ENCODE data around the gene OLFML2B. TPM values are rescaled to one million over a fixed set of nuclear protein-coding genes. Genes with fewer than 3 reads are reported as not detected.

OLFML2B gene
- total and polyA plus RNA-seq, 2 of the 13 experiments (the other 11 are each of a cell fraction or from before 2014, with no cell fraction given): not detected

GRCh38 chr1:161999301-162000052 is 24.2 kb downstream of the OLFML2B start:
- no peak overlapping the region for H3K4me3 ChIP-seq (replicated peaks in 1 of 3; ENCODE audit: insufficient read depth in 1 of 3, low read depth in 2 of 3, low read length in 3 of 3)
- H3K27me3 ChIP-seq (ENCODE audit: control insufficient read depth in 1 of 2, insufficient read depth in 2 of 2, low read length in 2 of 2): peaks cover 5 to 31% of the 10 kb centered on the region in 2 experiments; a peak in 4 of 5 replicates
- no peaks in the 10 kb centered on the region for H4K20me1 ChIP-seq (ENCODE audit: insufficient read depth, low read length)
- ChIA-PET POLR2A (no interaction called here), CTCF (ENCODE audit: low intra/inter-chr PET ratio, low total read pairs) (no interaction called here)
- no peaks in the 10 kb centered on the region for H3K36me3 ChIP-seq (replicated peaks in 1 of 2; ENCODE audit: control insufficient read depth in 1 of 2, insufficient read depth in 2 of 2, low read length in 2 of 2)
- no peak overlapping the region for H3K9ac ChIP-seq (ENCODE audit: insufficient read depth, low read depth, low read length)
- BruUV-seq (replicated peaks): no TSS peak
- no peak overlapping the region for H3K4me2 ChIP-seq (ENCODE audit: low read depth, low read length)
- in situ Hi-C loops (cut with HindIII; ENCODE audit: extremely low pct_ligation_motif_present, low pct_unique_long_range_greater_than_20kb) (no loop called here), intact Hi-C loops (cut with micrococcal nuclease; ENCODE audit: unreplicated experiment) (no loop called here)
- H3K79me2 ChIP-seq (ENCODE audit: insufficient read depth, low read length): no peaks in the 10 kb centered on the region
- TF ChIP-seq CSRNP1 (CRISPR knock-in tag; IDR thresholded peaks at IDR 0.05) (no peak), SOX6 (IDR thresholded peaks at IDR 0.05) (no peak), SOX6 (CRISPR knock-in tag; IDR thresholded peaks at IDR 0.05) (no peak), ZNF768 (CRISPR knock-in tag; IDR thresholded peaks at IDR 0.05) (peak; percentile 68), CREB1 (IDR thresholded peaks at IDR 0.05) (0 out of 2 replicates have a peak, but pooled peaks have one; percentile 13), CREB1 (CRISPR knock-in tag; IDR thresholded peaks at IDR 0.05) (no peak)
- H2AFZ ChIP-seq (ENCODE audit: low read length): no peak overlapping the region
- H3K9me3 ChIP-seq (ENCODE audit: low read length): no peaks in the 10 kb centered on the region
- DNase-seq (ENCODE audit: low spot score): no peak
- FAIRE-seq: no peak
- no peak overlapping the region for H3K27ac ChIP-seq (ENCODE audit: extremely low read length, insufficient read depth, low read length)
- ATAC-seq: no peak
- 20% methylated on average over 7 of the region's 8 CpGs for WGBS (ENCODE audit: low lambda C conversion rate)
- no peaks in the 10 kb centered on the region for H3K4me1 ChIP-seq (ENCODE audit: insufficient read depth, low read length)

GRCh38 chr1:161998811-161999210 is 24.9 kb downstream of the OLFML2B start:
- BruUV-seq (replicated peaks): no TSS peak
- TF ChIP-seq RAD21 (CRISPR knock-in tag; IDR thresholded peaks at IDR 0.05): no peak
- no peak for TF ChIP-seq IRF9 (CRISPR knock-in tag; IDR thresholded peaks at IDR 0.05; ENCODE audit: borderline replicate concordance)
- TF ChIP-seq ZBTB33 (CRISPR knock-in tag; IDR thresholded peaks at IDR 0.05): peak; percentile 21; the same call in 1 of the 2 replicates
- no peak for TF ChIP-seq MXD4 (CRISPR knock-in tag; IDR thresholded peaks at IDR 0.05)
- TF ChIP-seq SAFB2 (CRISPR knock-in tag; IDR thresholded peaks at IDR 0.05; ENCODE audit: borderline replicate concordance, low read depth): no peak
- TF ChIP-seq ATF3 (CRISPR knock-in tag; IDR thresholded peaks at IDR 0.05): no peak
- TF ChIP-seq KDM4B (CRISPR knock-in tag; IDR thresholded peaks at IDR 0.05): no peak
- no peaks in the 10 kb centered on the region for H4K20me1 ChIP-seq (ENCODE audit: insufficient read depth, low read length)
- no peaks in the 10 kb centered on the region for H3K9me3 ChIP-seq (ENCODE audit: low read length)
- H3K27ac ChIP-seq (ENCODE audit: extremely low read length, insufficient read depth, low read length): no peak overlapping the region
- ATAC-seq (no peak), DNase-seq (ENCODE audit: low spot score) (no peak), FAIRE-seq (no peak)
- intact Hi-C loops (cut with micrococcal nuclease; ENCODE audit: unreplicated experiment) (no loop called here), in situ Hi-C loops (cut with HindIII; ENCODE audit: extremely low pct_ligation_motif_present, low pct_unique_long_range_greater_than_20kb) (no loop called here)
- POLR2A ChIA-PET: no interaction called here
- H3K79me2 ChIP-seq (ENCODE audit: insufficient read depth, low read length): no peaks in the 10 kb centered on the region
- no peak overlapping the region for H3K9ac ChIP-seq (ENCODE audit: insufficient read depth, low read depth, low read length)
- peaks cover 5 to 28% of the 10 kb centered on the region in 2 experiments; a peak in 4 of 5 replicates for H3K27me3 ChIP-seq (ENCODE audit: control insufficient read depth in 1 of 2, insufficient read depth in 2 of 2, low read length in 2 of 2)
- H3K36me3 ChIP-seq (replicated peaks in 1 of 2; ENCODE audit: control insufficient read depth in 1 of 2, insufficient read depth in 2 of 2, low read length in 2 of 2): no peaks in the 10 kb centered on the region
- CTCF ChIA-PET (ENCODE audit: low intra/inter-chr PET ratio, low total read pairs): no interaction called here
- no peak overlapping the region for H3K4me2 ChIP-seq (ENCODE audit: low read depth, low read length)
- 58% methylated on average over 5 of the region's 5 CpGs for WGBS (ENCODE audit: low lambda C conversion rate)
- H3K4me3 ChIP-seq (replicated peaks in 1 of 3; ENCODE audit: insufficient read depth in 1 of 3, low read depth in 2 of 3, low read length in 3 of 3): no peak overlapping the region
- H3K4me1 ChIP-seq (ENCODE audit: insufficient read depth, low read length): no peaks in the 10 kb centered on the region
- no peak overlapping the region for H2AFZ ChIP-seq (ENCODE audit: low read length)
